Activated gamma-delta T cell treated with Interleukin-2 at 50 U/mL for 16 hours (primary cell): ENCODE data around the gene ZNF195.
"Not testable (repeated sequence)": the region's sequence is repeated elsewhere in the genome, so short reads cannot be mapped to it uniquely, and the experiment has no call there.

Experiments used
- DNase-seq: peaks from one replicate; pipeline ENCODE4 v3.0.0-alpha.2; 2020

ZNF195 gene

DNA sequence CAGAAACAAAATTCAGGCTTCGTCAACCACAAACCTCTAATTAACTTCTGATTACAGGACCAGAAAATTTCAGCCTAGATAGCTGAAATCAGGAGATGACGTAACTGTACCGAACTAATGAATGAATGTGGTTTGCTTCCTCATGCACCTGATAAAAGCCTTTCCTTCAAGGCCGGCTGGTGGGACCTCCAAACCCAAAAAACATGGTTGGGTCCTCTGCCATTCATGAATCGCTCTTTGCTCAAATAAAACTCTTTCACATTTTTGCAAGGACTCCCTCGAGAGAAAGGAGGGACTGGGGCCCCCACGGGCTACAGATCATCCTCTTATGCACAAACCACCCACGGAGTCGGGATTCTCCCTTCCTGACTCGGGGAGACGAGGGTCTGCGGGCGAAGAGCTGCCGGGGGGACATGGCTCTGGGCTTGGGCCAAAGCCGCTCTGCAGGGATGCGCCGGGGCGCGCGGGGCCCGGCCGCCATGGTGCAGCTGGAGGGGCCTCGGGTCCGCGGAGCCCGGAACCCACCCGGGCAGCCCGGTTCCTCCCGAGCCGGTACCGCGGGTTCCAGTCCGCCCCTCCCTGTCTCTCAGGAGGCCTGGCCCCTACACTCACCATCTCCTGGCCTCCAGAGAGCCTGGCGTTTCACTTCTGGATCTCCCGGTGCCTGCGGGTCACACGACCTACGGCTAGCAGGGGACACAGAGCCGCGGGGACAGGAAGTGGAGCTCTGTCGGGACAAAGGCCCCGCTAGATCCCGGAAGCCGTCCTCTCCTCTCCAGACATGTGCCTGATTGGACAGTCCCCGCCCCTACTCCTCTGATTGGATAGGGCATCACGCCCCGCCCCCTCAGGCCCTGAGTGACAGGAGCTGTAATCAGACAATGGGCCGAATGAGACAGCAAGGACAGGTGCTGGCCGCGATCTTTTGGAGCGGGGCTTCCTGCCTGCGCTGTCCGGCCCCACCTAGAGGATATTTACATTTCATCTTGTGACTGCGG, at the start of gene ZNF195:
Gene ZNF195, minus strand, starts transcription at position 721 of the 998 bp plus-strand sequence. Its CDS starts 106 bp downstream, at position 615.
- peak; percentile 99 for DNase-seq

GRCh38 chr11:3428076-3428475, 49.1 kb upstream of the ZNF195 start:
- not testable (repeated sequence) for DNase-seq

DNA sequence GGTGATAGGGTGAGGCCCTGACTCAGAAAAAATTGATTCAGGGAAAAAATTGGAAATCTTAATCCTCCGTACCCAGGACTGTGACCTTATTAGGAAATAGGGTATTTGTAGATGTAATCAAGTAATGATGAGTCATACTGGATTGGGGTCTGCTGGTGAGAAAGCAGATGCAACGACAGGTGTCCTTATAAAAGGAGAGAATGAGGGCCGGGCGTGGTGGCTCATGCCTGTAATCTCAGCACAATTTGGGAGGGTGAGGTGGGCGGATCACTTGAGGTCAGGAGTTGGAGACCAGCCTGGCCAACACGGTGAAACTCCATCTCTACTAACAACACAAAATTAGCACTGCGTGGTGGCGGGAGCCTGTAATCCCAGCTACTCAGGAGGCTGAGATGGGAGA, 47.6 kb upstream of the ZNF195 start:
- not testable (repeated sequence) for DNase-seq

DNA sequence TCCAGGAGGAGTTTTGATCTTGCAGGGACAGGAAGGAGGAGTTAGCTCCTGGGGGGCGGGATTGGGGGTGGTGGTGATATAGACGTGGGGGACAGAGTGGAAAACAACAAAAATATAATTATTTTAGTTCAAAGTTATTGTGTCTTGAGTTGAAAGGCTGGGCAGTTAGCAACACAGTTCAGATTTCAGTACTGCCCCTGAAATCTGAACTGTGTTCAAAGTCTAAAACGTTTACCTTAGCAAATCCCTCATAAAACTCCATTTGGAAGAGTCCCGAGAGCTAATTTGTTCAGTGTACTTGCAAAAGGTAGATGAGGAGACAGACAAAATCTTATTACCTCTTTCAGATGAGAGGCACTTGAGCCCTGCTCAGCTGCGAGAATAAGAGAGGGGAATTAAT, 45.0 kb upstream of the ZNF195 start:
- DNase-seq = not testable (repeated sequence)

DNA sequence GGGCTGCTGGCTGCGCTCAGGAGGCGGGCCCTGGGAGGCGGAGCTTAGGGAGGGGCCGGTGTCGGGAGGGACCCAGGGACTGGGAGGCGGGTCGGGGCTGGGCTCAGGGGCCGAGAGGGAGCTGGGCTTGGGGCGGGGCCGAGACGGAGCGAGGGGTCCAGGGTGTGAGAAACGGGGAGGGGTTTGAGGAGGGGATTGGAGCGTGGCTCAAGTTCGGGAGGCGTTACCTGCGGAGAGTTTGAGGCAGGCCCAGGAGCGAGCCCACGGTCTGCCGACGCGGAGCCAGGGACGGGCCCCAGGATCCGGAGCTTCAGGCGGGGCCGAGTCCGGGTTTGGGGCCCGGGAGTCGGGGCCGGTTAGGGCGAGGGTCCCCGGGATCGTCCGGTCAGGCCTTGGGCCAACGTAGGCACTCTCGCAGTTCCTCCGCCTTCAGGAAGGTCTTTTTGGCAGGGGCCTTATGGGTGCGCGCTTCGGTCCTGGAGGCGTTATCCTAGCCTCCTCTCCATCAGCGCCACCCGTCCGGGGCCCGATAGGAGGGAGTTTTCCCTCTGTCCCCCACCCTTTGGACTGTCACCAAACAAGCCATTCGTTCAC, 44.3 kb upstream of the ZNF195 start:
- DNase-seq = not testable (repeated sequence)

- peak; percentile 98 for DNase-seq
Observed at GRCh38 chr11:3422380-3423137, 43.6 kb upstream of the ZNF195 start.

- not testable (repeated sequence) for DNase-seq
Observed at GRCh38 chr11:3421608-3422379, 42.8 kb upstream of the ZNF195 start.

DNA sequence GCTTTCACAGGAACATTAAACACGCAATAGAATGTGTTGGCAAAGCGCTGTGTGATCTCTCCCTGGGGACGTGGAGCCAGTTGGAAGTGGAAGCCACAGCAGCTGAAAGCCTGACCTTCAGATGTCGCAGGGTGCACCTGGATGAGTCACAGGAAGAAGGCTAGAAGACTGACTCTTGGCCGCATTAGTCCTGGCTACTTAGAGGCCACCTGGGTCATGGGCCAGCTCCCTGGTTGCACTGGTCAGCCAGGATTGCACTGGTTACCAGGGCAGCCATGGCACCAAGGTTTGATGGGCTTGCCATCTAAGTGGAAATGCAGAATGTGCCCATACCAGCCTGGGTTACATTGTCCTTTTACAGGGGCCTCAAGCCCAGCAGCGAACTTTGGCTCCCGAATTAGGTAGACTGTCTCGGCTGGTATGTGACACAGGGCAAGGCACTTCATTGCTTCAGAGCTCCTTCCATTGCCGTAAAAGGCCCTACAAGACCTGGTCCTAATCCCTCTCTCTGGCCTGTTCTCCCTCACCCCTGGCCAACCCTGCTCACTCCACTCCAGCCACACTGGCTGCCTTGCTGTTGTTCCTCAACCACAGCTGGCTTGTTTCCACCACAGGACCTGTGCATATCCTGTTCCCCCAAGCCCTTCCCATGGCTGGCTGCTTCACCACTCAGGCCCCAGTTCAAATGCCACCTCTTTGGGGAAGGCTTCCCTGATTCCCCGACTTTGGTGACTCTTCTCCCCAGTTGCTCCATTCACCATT, 41.5 kb upstream of the ZNF195 start:
- not testable (repeated sequence) for DNase-seq

- DNase-seq = not testable (repeated sequence)
Observed at GRCh38 chr11:3419496-3419895, 40.5 kb upstream of the ZNF195 start.

GRCh38 chr11:3417047-3417446, 38.1 kb upstream of the ZNF195 start:
- peak; percentile 48 for DNase-seq

GRCh38 chr11:3415301-3415700, 36.4 kb upstream of the ZNF195 start:
- DNase-seq = not testable (repeated sequence)

DNA sequence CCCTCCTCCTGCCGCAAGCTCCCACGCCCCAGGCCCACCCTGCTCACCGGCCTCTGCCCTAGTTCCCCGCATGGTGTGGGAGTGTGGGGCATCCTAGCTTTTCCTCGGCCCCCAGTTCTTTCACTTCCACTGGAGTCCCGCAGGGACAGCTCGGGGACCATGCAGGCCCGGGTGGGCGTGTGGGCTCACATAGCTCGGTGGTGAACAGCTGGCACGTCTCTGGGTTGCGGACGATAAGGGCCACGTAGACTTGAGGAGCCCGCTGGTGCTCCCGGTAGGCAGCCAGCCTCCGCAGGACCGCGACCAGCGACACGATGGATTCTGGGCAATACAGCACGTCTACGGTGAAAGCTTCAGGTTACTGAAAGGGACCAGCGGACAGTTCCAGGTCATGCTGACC, 34.7 kb upstream of the ZNF195 start:
- not testable (repeated sequence) for DNase-seq

DNA sequence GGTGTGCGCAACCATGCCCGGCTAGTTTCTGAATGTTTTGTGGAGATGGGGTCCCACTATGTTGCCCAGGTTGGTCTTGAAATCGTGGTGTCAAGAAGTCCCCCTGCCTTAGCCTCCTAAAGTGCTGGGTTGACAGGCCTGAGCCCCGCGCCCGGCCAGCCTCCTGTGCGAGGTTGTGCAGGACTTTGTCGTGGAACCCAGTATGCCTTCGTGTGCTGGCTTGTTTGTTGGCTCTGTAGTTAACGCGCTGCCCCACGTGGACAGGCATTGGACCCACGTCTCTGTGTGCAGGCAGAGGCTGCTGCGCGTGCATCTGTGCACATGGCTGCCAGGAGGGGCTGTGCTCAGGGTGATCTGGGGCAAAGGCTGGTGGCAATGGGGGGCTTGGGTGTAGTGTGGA, 33.9 kb upstream of the ZNF195 start:
- DNase-seq = no peak

DNA sequence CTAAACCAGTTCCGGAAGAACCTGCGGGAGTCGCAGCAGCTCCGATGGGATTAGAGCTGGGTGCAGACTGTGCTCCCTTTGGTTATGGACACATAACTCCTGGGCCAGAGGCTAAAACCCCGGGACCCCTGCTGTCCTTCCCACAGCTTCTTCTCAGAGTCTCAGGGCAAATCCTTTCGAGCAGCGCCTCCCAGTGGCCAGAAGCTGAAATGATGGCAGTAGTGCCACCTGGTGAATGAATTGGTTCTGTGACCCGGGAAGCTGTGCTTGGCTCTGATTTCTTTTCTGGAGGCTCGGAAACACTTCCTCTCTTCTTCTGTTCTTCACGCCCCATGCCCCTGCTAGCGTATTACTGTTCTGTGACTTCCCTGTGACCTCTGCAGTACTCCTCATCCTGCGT, 29.8 kb upstream of the ZNF195 start:
- peak; percentile 75 for DNase-seq

GRCh38 chr11:3408058-3408605, 29.2 kb upstream of the ZNF195 start:
- not testable (repeated sequence) for DNase-seq

- not testable (repeated sequence) for DNase-seq
Observed at GRCh38 chr11:3406937-3407336, 28.0 kb upstream of the ZNF195 start.

DNA sequence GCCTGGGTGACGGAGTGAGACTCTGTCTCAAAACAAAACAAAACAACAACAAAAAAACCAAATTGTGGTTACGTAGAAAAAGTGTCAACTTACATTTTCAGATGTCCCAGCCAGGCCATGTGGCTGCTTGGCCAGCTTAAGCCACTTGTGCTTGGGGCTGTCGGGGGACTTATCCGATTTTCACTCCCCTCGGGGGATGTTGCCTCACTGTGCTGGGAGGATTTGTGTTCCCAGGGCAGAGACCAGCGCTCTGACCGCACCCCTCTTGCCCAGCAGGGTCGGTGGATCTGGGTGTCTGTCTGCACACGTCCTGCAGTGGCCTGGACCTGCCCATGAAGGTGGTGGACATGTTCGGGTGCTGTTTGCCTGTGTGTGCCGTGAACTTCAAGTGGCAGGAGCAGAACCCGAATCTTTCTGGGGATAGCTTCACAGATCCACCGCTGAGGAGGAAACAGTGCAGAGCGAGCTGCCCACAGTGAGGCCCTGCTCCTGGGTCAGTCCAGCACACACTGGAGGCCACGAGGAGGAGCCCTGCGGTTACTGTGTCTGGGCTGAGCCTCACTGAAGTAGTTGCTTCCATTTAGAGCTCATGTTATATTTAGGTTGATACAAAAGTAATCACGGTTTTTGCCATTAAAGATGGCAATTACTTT, 27.4 kb upstream of the ZNF195 start:
- not testable (repeated sequence) for DNase-seq

GRCh38 chr11:3404076-3404925, 25.4 kb upstream of the ZNF195 start:
- DNase-seq = not testable (repeated sequence)

- DNase-seq = not testable (repeated sequence)
Observed at GRCh38 chr11:3402861-3403250, 23.9 kb upstream of the ZNF195 start.
